Activated T-cell treated with anti-CD3 and anti-CD28 coated beads for 24 hours (primary cell): ENCODE measurements around the gene OGDH.

ENCODE experiments used
- DNase-seq: peaks from one replicate; pipeline ENCODE4 v3.0.0-alpha.2; 2020; ENCODE audit warnings: low read depth

The OGDH gene

DNA sequence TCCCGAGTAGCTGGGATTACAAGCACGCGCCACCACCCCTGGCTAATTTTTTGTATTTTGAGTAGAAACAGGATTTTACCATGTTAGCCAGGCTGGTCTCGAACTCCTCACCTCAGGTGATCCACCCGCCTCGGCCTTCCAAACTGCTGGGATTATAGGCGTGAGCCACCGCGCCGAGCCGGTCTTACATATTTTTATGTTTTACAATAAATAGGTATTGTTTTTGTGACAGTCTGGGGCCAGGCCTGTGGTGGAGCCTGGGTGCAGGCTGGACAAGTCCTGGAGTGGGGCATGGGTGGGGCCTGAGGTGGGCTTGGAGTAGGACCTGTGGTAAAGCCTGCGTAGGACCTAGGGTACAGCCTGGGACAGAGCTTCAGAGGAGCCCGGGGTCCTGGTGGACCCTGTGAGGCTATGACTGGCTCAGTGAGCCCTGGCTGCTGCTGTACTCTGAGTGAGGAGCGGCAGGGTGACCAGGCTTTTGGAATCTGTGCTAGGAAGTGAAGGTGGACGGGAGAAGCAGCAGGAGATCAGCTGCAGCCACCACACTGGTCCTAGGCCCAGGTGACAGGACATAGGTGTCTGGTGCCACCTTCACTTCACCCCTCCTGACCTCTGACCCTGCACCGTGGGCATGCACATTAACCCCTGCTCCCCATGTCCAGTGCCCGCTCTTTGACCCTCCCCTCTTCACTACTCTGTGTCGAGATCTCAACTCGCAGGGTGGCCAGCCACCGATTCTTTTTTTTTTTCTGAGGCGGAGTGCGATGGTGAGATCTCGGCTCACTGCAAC is 132.6 kb downstream of the OGDH start:
- no peak for DNase-seq

DNA sequence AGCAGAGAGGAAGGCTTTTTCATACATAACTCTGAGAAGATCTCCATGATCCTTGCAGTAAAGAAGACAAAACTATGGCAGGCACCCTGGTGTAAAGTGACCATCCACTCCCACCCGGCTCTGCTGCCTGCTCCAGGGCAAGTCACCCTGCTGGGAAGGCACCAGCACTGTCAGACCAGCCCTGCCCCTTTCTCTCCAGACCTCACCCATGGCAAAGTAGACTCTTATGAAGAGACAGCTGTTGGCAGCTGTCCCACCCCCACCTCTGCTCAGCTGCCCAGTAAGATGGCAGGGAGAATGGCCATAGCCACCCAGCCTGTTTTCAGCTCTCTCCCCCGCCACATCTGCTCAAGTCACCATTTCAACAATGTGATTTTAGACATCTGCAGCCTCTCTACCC is 133.6 kb downstream of the OGDH start:
- no peak for DNase-seq

DNA sequence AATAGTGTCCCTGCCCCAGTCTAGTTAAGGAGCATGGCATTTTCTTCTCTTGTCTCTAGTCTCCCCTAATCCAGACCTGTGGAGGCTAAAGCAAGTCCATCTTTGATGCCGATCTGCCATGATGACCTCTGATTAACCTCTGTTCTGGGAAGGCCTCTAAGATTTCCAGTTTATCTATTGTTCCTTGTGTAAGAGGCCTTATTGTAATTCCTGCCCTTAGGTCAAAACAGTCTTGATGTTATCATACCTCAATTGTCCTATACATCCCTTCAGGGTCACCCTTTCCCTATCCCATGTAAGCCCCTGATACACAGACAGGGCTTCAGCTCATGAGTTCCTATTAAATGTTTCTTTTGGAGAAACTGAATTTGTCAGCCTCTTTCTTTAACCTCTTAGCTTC is 137.3 kb downstream of the OGDH start:
- no peak for DNase-seq

DNA sequence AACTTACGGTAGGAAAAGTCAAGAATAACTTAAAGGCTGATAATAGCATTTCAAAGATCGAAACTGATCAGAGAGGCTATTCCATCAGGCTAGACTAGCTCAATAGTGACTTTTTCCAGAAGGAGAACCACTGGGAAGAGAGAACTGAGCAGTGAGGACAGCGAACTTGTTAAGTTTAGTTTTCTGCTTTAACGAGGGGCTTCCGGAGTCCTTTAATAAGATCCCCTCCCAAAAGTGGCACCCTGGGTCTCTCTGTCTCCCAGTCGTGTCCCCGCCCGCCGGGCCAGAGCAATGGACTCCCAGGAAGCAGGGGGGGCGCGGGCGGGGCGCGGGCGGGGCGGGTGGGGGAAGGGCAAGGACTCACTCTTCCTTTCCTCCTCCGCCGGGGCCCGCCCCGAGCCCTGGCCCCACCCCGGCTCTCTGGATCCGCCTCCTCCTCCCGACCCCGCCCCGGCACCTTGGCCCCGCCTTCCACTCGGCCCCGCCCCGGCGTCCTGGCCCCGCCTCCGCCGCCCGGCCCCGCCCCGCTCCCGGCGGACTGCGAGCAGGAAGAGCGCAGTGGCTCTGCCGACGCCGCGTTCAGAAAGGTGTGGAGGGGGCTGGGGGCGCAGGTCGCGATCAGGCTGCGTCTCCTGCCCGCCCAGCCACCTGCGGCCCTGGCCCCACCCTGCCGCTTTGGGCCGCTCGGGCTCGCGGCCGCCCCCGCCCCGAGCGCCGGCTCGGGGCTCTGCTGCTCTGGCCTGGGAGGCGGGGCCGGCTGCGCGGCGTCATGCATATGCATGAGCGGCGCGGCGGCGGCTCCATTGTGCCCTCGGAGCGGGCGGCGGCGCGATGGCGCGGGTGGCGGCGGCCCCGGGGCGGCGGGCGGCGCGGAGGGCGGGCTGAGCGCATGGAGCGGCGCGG is 141.9 kb downstream of the OGDH start, which contains the start of gene ZMIZ2:
Gene ZMIZ2 (plus strand): TSS at position 803 of the 903 bp plus-strand sequence. CDS start 7,403 bp downstream, outside the sequence.
- DNase-seq: peak; percentile 85

DNA sequence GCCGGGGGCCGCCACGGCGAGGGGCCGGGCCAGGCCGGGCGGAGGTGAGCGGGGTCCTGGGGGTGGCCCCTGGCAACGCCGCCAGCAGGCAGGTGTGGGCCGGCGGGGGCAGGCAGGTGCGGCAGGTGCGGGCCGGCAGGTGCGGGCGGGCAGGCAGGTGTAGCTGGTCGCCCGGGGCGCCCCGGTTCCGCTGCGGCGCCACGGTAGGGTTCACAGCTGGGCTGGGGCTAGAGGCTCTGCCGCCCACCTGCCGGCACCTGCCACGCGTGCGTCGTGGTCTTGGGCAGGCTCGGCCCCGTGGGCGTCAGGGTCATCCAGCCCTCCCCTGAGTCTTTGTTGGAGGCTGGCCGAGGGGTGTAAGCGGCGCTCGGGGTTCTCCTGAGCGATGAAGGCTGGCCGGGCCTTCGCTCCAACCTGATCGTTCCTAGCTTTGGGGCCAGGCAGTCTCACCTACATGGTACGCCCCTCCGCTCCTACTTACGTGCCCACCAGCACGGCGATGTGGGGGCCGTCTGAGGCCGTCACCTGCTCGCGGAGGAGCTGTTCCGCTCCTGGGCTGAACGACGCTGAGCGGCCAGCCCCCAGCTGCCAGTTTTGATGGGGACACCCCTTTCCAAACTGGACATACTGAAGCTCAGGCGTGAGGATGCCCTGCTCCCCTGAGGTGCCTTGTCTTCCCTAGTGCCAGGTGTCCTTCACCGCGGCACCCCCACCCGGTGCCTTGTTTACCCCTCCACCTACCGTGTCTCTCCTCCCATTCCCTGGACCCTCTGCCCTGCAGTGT is 142.7 kb downstream of the OGDH start:
- no peak for DNase-seq

DNA sequence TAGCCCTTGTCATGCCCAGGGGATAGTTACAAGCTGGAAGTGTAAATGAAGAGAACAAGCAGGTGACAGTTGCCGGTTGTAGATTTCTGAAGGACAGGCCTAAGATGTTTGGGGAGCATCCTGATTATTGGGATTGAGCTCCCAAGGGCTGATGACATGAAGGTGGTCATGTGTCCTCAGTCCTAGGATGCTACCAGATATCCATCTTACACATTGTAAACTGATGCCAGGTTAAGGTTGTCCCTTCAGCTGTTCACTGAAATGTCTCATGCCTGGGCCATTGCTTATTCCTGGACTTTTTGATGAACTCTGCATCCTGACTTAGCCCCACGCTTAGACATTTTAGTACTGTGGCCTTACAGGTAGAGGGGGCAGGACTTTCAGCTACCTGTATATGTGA is 143.6 kb downstream of the OGDH start:
- DNase-seq: no peak

DNA sequence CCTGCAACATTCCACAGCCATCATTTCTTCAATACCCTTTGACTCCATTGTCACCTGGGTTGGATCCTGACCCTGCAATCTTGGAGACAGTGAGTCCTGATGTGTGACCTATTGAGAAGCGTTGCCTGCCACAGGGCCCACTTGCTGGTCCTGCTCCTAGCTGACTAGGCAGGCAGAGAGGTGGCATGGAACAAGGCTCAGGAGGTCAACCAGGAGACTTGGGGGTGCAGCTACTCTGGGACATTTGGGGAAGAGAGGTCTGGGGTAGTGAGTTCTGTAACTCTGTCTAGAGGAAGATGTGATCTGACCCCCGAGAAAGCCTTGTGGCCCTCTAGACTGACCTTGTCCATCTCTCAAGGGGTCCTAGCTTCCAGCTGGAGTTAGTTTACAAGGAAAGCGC is 144.0 kb downstream of the OGDH start:
- DNase-seq: no peak

DNA sequence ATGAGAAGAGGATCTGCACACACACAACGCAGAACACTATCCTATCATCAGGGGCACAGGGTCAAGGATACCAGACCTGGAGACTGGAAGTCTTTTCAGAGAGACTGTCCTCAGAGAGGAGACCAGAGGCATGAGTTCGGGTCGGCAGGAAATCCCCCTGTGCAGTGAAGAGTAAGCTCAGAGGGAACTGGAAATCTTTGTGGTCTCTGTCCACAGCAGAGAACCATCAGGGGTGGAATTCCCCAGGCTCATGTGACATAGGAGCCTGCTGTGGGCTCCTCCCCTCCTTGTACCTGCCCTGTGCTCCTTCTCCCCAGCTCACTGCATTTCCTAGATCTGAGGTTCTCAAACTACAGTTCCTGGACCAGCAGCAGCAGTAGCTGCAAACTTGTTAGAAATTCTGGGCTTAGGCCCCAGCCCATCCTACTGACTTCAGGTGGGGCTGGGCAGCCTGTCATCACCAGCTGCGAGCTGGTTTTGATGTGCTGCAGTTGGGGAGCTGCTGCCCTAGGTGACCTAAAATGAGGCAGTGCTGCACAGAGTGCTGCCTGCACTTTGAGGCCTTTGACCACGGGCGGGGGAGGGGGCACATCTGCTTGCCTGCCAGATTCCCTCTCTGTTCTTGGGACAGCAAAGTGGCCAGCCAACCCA is 144.6 kb downstream of the OGDH start:
- DNase-seq: peak; percentile 39

DNA sequence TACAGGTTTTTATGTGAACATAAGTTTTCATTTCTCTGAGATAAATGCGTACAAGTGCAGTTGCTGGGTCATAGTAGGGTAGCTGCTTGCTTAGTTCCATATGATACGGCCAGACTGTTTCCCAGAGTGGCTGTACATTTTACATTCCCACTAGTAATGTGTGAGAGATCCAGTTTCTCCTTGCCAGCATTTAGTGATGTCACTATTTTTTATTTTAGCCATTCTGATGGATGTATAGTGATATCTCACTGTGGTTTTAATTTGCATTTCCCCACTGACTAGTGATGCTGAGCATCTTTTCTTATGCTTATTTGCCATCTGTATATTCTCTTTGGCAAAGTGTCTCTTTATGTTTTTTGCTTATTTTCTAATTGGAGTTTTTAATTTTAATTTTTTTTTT is 146.4 kb downstream of the OGDH start:
- no peak for DNase-seq

DNA sequence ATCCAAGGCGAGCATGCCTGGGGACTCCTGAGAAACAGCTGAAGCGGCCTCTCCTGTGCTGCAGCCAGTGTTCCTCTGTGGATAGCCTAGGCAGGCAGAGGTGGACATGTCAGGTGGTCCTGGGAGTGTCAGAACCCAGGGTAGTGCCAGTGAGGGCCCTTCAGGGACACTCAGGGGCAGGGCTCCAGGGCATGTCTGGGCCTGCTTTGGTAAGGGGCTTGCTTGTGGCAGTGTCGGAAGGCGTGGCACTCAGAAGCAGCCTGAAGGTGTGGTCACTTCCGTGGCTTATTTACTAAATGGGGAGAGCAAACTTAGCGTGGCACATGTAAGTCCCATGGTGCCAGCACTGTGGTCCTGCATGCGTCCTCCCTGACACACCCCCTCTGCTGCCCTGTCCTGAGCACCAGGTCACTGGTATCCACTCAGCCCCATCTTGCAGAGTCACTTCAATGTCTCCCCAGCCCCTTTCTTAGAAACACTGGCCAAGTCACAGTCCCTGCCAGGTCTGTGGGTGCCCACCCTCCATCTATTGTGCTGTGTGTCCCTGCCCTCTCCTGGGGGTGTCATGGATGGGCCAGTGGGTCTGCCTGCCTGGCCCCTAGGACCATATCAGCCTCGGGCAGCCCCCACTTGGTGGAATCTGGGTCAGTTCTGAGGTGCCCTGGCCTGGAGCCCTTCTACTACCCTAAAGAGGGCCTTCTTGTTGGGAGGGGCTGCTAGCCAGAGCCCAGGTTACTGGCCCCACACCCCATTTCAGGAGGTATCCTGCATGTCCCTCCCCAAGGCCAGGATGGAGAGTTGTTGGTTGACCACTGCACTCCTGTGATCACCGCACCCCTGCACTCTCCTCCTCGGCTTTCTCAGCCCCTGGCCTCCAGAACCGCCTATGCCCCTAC is 148.6 kb downstream of the OGDH start:
- no peak for DNase-seq

DNA sequence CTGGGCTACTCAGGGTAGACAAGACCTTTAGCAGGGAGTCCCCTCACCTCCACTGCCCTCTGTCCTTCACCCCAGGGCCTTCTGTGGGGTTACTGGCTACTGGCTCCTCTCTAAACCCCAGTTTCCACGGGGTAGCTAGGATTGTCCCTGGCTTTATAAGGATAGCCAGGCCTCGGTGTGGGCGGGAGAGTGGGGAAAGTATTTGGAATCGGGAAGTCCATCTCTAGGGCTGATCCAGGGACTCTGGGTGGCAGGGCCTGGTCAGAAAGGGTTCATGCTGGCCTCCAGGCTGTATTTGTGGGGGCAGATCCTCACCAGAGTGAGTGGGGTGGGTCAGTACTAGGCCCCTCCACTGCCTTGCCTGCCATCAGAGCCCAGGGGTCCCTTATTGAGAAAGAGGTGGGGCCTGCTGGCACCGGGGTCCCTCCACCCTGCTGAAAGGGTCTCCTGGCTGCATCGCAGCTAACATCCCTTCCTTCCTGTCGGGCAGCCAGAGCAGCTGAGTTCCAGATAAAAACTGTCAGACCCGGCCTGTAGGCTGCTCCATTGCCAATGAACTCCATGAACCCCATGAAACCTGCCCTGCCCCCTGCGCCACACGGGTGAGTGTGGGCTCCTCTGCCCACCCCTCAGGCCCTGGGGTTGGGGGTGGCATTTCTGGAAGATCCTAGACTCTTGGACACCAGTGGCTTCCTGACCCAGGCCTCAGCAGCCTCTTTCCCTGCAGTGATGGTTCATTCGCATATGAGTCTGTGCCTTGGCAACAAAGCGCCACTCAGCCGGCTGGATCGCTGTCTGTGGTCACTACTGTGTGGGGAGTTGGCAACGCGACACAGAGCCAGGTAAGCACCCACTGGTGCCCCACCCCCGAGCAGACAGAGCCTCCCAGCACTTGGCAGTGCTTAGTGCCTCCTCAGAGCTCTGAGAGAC is 149.5 kb downstream of the OGDH start:
- no peak for DNase-seq

DNA sequence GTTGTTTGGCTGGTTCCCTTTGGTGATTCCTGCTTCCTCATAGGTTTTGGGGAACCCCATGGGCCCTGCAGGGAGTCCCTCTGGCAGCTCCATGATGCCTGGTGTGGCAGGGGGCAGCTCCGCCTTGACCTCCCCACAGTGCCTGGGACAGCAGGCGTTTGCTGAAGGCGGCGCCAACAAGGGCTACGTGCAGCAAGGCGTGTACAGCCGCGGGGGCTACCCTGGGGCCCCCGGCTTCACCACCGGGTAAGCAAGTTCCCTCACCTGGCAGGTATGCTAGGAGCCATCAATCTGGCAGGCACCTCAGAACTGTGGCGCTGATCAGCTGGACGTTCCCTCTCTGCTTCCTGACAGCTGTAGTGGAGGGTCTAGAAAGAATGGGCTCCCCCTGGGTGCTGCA is 150.5 kb downstream of the OGDH start:
- DNase-seq: no peak

DNA sequence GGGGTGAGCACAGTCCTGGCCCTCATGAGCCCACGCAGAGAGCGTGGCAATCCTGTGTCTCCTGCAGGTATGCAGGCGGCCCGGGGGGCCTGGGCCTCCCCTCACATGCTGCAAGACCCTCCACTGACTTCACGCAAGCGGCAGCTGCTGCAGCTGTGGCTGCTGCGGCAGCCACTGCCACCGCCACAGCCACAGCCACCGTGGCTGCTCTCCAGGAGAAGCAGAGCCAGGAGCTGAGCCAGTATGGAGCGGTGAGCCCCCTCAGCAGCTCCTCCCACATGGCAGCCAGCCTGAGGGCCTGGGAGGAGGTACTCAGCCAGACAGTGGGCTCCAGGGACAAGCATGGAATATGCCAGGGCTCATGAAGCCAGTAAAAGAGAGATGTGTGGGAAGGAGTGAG is 150.9 kb downstream of the OGDH start:
- DNase-seq: no peak

DNA sequence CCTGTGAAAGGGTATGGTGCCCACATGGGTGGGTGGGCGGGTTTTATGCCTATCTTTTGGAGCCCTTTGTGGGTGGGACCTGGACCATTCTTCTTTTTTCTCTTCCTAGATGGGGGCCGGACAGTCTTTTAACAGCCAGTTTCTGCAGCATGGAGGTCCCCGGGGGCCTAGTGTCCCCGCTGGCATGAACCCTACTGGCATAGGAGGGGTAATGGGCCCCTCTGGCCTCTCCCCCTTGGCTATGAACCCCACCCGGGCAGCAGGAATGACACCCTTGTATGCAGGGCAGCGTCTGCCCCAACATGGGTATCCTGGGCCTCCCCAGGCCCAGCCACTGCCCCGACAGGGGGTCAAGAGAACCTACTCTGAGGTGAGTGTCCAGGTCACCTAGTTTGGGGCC is 151.3 kb downstream of the OGDH start:
- DNase-seq: no peak
